Measurements from ENCODE around the gene IL23A. TPM values are rescaled to one million over a fixed set of nuclear protein-coding genes. Genes with fewer than 3 reads are reported as not detected.

The IL23A gene
- total and polyA plus RNA-seq, 2 of the 13 experiments (the other 11 are each of a cell fraction or from before 2014, with no cell fraction given) = 0.33 to 0.35 TPM

GRCh38 chr12:56351325-56351724 is 12.6 kb downstream of the IL23A start:
- ATAC-seq = no peak
- intact Hi-C loops (cut with micrococcal nuclease; ENCODE audit: unreplicated experiment) (no loop called here), in situ Hi-C loops (cut with HindIII; ENCODE audit: extremely low pct_ligation_motif_present, low pct_unique_long_range_greater_than_20kb) (no loop called here)
- CTCF ChIA-PET (ENCODE audit: low intra/inter-chr PET ratio, low total read pairs) = no interaction called here
- no peaks in the 10 kb centered on the region for H3K9me3 ChIP-seq (ENCODE audit: low read length)
- H3K27ac ChIP-seq (ENCODE audit: extremely low read length, insufficient read depth, low read length) = no peak overlapping the region
- peaks cover 41 to 74% of the 10 kb centered on the region in 2 experiments for H3K36me3 ChIP-seq (replicated peaks in 1 of 2; ENCODE audit: control insufficient read depth in 1 of 2, insufficient read depth in 2 of 2, low read length in 2 of 2)
- TF ChIP-seq ZGPAT (CRISPR knock-in tag; IDR thresholded peaks at IDR 0.05) (no peak), ZNF326 (CRISPR knock-in tag; IDR thresholded peaks at IDR 0.05; ENCODE audit: borderline replicate concordance) (no peak), ZNF687 (CRISPR knock-in tag; IDR thresholded peaks at IDR 0.05) (no peak), BRCA1 (CRISPR knock-in tag; IDR thresholded peaks at IDR 0.05) (no peak), ZNF33B (CRISPR knock-in tag; IDR thresholded peaks at IDR 0.05) (no peak), ZNF839 (CRISPR knock-in tag; IDR thresholded peaks at IDR 0.05; ENCODE audit: borderline replicate concordance) (no peak), PBX3 (CRISPR knock-in tag; IDR thresholded peaks at IDR 0.05; ENCODE audit: borderline replicate concordance) (no peak), ZNF263 (CRISPR knock-in tag; IDR thresholded peaks at IDR 0.05) (no peak), SUZ12 (IDR thresholded peaks at IDR 0.05; ENCODE audit: low read depth, low read length) (no peak), EHMT2 (IDR thresholded peaks at IDR 0.05; ENCODE audit: borderline replicate concordance, low read depth, low read length) (no peak), MYPOP (CRISPR knock-in tag; IDR thresholded peaks at IDR 0.05) (no peak), ZNF570 (CRISPR knock-in tag; IDR thresholded peaks at IDR 0.05; ENCODE audit: borderline replicate concordance) (no peak), ZNF776 (CRISPR knock-in tag; IDR thresholded peaks at IDR 0.05) (no peak)
- no TSS peak for BruUV-seq (replicated peaks)
- no peak overlapping the region for H3K9ac ChIP-seq (ENCODE audit: insufficient read depth, low read depth, low read length)
- no peak for FAIRE-seq
- no peak overlapping the region for H3K4me3 ChIP-seq (replicated peaks in 1 of 3; ENCODE audit: insufficient read depth in 1 of 3, low read depth in 2 of 3, low read length in 3 of 3)
- H3K4me1 ChIP-seq (ENCODE audit: insufficient read depth, low read length) = peaks cover 8% of the 10 kb centered on the region
- WGBS (ENCODE audit: low lambda C conversion rate) = 80% methylated on average over 2 of the region's 2 CpGs
- POLR2A ChIA-PET = interaction anchor here (0.6 to 9.0 kb wide), 3 partner anchors 8 to 35 kb away, joined by 3 to 47 read pairs (median 6); partner anchors contain the start of genes CNPY2 and STAT2
- no peaks in the 10 kb centered on the region for H3K79me2 ChIP-seq (ENCODE audit: insufficient read depth, low read length)
- H3K27me3 ChIP-seq (ENCODE audit: control insufficient read depth in 1 of 2, insufficient read depth in 2 of 2, low read length in 2 of 2) = no peaks in the 10 kb centered on the region
- DNase-seq (ENCODE audit: low spot score) = no peak
- no peak overlapping the region for H2AFZ ChIP-seq (ENCODE audit: low read length)
- no peak overlapping the region for H3K4me2 ChIP-seq (ENCODE audit: low read depth, low read length)
- no peaks in the 10 kb centered on the region for H4K20me1 ChIP-seq (ENCODE audit: insufficient read depth, low read length)

Measured in HepG2 (cell line).